Measurements from ENCODE around the gene TTC28. TPM values are rescaled to one million over a fixed set of nuclear protein-coding genes. Genes with fewer than 3 reads are reported as not detected.

The TTC28 gene
- total RNA-seq, 2 donors from 2014 or later = 4.2 to 5.4 TPM

DNA sequence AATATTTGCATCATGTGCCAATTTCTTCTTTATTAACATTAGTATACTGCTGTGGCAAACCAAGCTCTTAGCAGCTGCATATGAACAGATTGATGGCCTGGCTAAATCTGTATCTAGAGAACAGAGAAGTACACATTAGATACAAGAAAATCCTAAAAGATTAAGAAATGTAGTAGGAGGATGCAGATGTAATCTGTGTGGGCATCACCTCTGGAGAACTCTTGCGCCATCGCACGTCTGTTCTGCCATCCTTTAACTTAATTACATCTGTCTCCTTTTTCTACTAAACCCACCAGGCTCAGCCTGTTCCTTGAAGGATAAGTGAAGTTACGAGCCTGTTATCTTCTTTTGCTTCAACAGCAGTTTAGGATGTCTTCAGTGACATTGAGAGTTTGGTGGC lies 564.2 kb downstream of the TTC28 start:
- H3K36me3 Mint-ChIP-seq (ENCODE audit: insufficient read depth in 2 of 2) = no peaks in the 10 kb centered on the region
- no peaks in the 10 kb centered on the region for H3K4me1 Mint-ChIP-seq (ENCODE audit: low read depth)
- no peak overlapping the region for H3K4me3 Mint-ChIP-seq
- ATAC-seq (replicated peaks in 1 of 2) (no peak), DNase-seq (no peak)
- H3K27me3 Mint-ChIP-seq (ENCODE audit: low read depth) = no peaks in the 10 kb centered on the region
- no peak overlapping the region for H3K27ac Mint-ChIP-seq
- H3K9me3 Mint-ChIP-seq = no peaks in the 10 kb centered on the region

DNA sequence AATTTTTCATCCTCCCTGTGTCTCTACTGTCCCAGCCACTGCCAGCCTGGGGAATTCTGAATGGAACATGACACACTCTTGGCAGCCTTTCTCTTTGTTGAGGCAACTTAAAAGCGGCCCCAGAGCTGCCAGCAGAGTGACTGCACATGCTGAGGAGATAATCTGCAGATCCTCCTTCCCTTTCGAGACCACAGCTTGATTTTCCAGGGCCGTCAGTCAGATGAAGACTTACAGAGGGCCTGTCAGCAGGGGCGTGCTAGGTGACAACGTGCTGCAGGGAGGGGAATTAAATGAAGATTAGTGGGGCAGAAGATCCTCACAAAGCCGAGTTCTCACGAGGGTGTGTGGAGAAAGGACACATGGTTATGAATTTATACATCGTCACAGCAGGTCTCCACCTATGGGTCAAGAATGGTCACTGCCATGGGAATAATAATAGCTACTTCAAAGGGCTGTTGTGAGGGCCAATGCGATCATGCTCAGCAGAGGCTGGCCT lies 567.0 kb downstream of the TTC28 start:
- ATAC-seq (replicated peaks in 1 of 2) (no peak), DNase-seq (no peak)
- H3K27me3 Mint-ChIP-seq (ENCODE audit: low read depth) = no peaks in the 10 kb centered on the region
- H3K27ac Mint-ChIP-seq = no peak overlapping the region
- no peaks in the 10 kb centered on the region for H3K4me1 Mint-ChIP-seq (ENCODE audit: low read depth)
- H3K4me3 Mint-ChIP-seq = no peak overlapping the region
- no peaks in the 10 kb centered on the region for H3K36me3 Mint-ChIP-seq (ENCODE audit: insufficient read depth in 2 of 2)
- H3K9me3 Mint-ChIP-seq = no peaks in the 10 kb centered on the region

DNA sequence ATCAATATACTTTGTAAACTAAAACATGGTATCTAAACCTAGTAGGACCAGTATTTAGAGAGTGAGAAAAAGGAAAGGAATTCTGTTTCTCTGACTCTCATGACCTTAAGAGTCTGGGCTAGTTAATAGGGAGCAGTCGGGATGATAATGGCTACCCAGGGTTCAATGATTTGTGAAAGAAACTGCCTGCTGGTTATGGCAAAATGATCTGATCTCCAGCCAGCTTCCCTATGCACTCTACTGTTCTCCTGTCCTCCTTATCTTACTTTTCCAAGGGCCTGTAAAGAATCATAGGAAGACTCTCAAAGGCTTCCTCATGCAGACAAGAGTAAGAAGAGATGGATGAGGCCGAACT lies 567.5 kb downstream of the TTC28 start:
- no peaks in the 10 kb centered on the region for H3K27me3 Mint-ChIP-seq (ENCODE audit: low read depth)
- DNase-seq (no peak), ATAC-seq (replicated peaks in 1 of 2) (no peak)
- H3K4me3 Mint-ChIP-seq = no peak overlapping the region
- no peaks in the 10 kb centered on the region for H3K36me3 Mint-ChIP-seq (ENCODE audit: insufficient read depth in 2 of 2)
- no peaks in the 10 kb centered on the region for H3K4me1 Mint-ChIP-seq (ENCODE audit: low read depth)
- H3K27ac Mint-ChIP-seq = no peak overlapping the region
- H3K9me3 Mint-ChIP-seq = no peaks in the 10 kb centered on the region

DNA sequence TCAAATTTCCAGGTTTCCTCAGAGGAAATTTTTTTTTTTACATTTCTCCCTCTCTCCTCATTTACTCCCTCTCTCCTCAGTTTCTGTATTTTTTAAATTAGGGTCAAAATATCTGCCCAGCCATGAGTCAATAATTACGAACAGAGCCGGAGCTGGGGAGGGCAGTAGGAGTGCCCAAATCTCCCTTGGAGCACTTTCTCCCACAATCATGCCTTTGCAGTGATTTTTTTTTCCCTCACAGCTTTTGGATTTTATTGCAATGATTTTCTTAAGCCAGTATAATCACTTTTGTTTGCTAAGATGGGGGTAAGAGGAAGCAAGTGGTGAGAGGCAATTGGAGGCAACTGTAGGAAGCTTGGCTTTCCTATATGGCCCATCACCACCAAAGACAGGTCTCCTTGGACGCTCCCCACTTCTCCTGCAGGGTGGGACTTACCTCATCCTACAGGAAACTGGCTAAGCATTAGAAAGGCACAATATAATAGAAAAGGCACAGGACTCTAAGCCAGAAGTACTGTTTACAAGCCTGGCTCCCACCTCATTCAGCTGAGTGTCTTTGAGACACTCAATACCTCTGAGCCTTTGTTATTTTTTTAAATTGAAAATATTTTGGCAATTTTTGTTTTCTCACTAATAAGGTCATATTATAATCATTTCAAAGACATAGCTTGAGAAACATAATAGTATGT lies 568.0 kb downstream of the TTC28 start:
- H3K9me3 Mint-ChIP-seq = no peaks in the 10 kb centered on the region
- no peak overlapping the region for H3K27ac Mint-ChIP-seq
- H3K4me1 Mint-ChIP-seq (ENCODE audit: low read depth) = no peaks in the 10 kb centered on the region
- H3K4me3 Mint-ChIP-seq = no peak overlapping the region
- H3K36me3 Mint-ChIP-seq (ENCODE audit: insufficient read depth in 2 of 2) = no peaks in the 10 kb centered on the region
- no peak for ATAC-seq (replicated peaks in 1 of 2)
- no peak for DNase-seq
- H3K27me3 Mint-ChIP-seq (ENCODE audit: low read depth) = no peaks in the 10 kb centered on the region

DNA sequence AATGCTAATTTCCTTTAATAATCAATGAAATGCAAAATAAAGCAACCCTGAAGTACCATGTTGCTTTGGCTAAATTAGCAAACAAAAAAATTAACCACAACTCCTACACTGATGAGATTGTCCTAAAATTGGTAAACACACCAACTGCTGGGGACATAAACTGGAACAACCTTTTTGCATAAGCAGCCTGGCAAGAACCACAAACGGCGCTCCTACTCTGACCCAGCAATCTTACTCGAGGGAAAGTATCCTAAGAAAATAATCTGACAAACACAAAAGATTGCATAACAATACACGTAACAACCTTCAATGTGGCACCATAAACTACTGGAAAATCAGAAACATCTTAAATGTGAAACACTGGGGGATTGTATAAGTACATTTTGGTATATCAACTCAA lies 570.8 kb downstream of the TTC28 start:
- Mint-ChIP-seq H3K36me3 (ENCODE audit: insufficient read depth in 2 of 2) (no peaks in the 10 kb centered on the region), H3K4me1 (ENCODE audit: low read depth) (no peaks in the 10 kb centered on the region), H3K9me3 (no peaks in the 10 kb centered on the region), H3K4me3 (no peak overlapping the region), H3K27ac (no peak overlapping the region), H3K27me3 (ENCODE audit: low read depth) (no peaks in the 10 kb centered on the region)
- ATAC-seq (replicated peaks in 1 of 2) = no peak
- no peak for DNase-seq

DNA sequence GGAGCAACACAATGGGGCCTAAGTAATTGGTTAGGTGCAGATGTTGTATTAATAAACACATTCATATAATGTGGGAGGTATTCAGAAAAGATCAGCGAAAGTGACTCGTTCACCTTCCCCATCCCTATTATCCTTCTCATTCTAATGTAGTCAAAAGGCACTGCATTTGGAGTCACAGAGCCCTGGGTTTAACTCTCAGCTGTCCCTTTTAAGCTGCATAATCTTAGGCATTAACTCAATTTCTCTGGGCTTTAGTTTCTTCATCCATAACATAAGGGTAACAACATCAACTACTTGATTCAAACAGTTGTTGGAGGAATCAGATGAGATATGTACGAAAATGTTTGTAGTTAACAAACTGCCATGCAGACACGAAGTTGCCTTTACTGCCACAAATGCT lies 573.0 kb downstream of the TTC28 start:
- ATAC-seq (replicated peaks in 1 of 2) = no peak
- Mint-ChIP-seq H3K27me3 (ENCODE audit: low read depth) (no peaks in the 10 kb centered on the region), H3K9me3 (no peaks in the 10 kb centered on the region), H3K36me3 (ENCODE audit: insufficient read depth in 2 of 2) (no peaks in the 10 kb centered on the region), H3K4me1 (ENCODE audit: low read depth) (no peaks in the 10 kb centered on the region), H3K27ac (no peak overlapping the region), H3K4me3 (no peak overlapping the region)
- no peak for DNase-seq

DNA sequence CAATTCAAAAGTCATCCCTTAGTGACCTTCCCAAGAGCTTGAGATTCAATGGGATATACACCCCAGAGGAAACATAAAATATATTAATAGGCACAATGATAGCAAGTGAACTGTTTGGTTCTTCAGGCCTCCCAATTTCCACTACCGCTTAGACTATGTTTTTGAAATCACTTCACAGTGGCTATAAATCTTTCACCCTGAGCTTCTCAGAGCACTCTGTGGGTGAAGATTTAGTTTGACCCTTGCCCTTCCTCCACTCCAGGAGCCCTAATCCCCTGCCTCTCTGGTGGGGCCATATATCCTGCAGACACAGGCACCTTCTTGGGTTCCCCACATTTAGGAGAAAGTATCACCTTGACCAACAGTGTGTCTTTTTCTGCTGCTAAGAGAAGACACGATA lies 573.7 kb downstream of the TTC28 start:
- ATAC-seq (replicated peaks in 1 of 2) = no peak
- no peak overlapping the region for H3K27ac Mint-ChIP-seq
- no peak for DNase-seq
- H3K36me3 Mint-ChIP-seq (ENCODE audit: insufficient read depth in 2 of 2) = no peaks in the 10 kb centered on the region
- H3K9me3 Mint-ChIP-seq = no peaks in the 10 kb centered on the region
- no peaks in the 10 kb centered on the region for H3K27me3 Mint-ChIP-seq (ENCODE audit: low read depth)
- no peaks in the 10 kb centered on the region for H3K4me1 Mint-ChIP-seq (ENCODE audit: low read depth)
- H3K4me3 Mint-ChIP-seq = no peak overlapping the region

DNA sequence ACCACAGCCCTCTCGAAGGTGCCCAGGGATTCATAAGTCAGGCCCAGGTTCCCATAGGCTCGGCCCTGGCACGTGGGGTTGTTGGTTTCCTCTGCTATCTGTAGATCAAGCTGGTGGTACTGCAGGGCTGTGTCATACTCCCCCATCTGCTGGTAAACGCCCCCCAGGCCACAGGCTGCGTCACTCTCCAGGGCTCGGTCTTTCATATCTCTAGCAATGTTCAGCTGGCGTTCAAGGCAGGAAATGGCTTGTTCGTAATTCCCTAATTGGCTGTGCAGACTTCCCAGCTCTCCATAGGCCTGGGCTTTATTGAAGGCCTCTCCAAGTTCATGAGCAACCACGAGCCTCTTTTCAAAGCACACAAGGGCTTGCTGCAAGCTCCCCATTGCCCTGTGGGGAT lies 574.2 kb downstream of the TTC28 start:
- Mint-ChIP-seq H3K27me3 (ENCODE audit: low read depth) (no peaks in the 10 kb centered on the region), H3K4me1 (ENCODE audit: low read depth) (no peaks in the 10 kb centered on the region), H3K36me3 (ENCODE audit: insufficient read depth in 2 of 2) (no peaks in the 10 kb centered on the region), H3K4me3 (no peak overlapping the region), H3K9me3 (no peaks in the 10 kb centered on the region), H3K27ac (no peak overlapping the region)
- ATAC-seq (replicated peaks in 1 of 2) (no peak), DNase-seq (no peak)

DNA sequence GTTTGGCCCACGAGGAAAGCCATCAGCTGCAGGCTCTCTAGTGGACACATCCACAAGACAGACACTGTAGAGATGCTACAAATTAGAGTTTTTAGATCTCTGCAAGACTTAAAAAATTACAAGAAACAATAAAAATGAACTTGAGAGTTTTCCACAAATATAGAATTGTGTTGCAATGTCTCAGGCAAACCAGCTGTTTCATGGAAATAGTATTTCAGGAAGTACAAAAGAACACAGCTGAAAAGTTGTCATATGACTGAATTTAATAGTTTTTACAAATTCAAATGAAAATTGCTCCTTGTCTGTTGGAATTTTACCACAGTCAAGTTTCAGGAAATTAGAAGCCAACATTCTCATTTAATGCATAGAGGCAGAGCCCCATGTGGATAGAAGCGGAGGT lies 576.0 kb downstream of the TTC28 start:
- no peak for ATAC-seq (replicated peaks in 1 of 2)
- Mint-ChIP-seq H3K4me3 (no peak overlapping the region), H3K36me3 (ENCODE audit: insufficient read depth in 2 of 2) (no peaks in the 10 kb centered on the region), H3K27me3 (ENCODE audit: low read depth) (no peaks in the 10 kb centered on the region), H3K27ac (no peak overlapping the region), H3K4me1 (ENCODE audit: low read depth) (no peaks in the 10 kb centered on the region), H3K9me3 (no peaks in the 10 kb centered on the region)
- no peak for DNase-seq

DNA sequence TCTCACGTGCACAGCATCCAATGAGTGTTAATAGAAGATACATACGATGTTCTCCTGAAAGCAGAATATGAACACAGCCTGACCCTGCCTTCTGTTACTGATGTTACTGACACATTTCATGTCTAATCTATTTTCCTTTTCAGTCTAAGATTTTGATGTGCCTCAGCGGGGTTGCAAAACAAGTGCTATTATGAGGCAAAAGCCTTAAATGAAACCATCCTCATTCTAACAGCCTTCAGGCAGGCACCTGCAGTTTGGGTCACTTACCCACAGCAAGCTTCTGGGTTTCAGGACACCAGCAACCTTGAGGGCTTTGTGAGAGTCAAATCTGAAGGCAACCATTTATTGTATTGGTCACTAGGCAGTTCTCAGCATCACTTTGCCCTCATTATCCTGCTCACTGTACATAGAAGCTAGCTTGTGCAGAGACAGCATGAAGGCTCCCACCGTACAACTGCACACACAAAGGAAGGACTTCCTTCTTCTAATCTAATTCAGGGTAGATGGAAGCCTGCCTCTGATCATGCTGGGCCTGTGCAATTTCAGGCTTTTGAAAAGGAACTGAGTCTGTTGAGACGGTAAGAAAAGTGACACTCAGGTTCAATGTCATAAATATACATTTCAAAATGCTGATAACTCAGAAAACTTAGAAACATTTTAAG lies 577.4 kb downstream of the TTC28 start:
- Mint-ChIP-seq H3K36me3 (ENCODE audit: insufficient read depth in 2 of 2) (no peaks in the 10 kb centered on the region), H3K9me3 (no peaks in the 10 kb centered on the region), H3K27me3 (ENCODE audit: low read depth) (no peaks in the 10 kb centered on the region), H3K4me1 (ENCODE audit: low read depth) (no peaks in the 10 kb centered on the region), H3K27ac (no peak overlapping the region), H3K4me3 (no peak overlapping the region)
- ATAC-seq (replicated peaks in 1 of 2) (no peak), DNase-seq (no peak)

DNA sequence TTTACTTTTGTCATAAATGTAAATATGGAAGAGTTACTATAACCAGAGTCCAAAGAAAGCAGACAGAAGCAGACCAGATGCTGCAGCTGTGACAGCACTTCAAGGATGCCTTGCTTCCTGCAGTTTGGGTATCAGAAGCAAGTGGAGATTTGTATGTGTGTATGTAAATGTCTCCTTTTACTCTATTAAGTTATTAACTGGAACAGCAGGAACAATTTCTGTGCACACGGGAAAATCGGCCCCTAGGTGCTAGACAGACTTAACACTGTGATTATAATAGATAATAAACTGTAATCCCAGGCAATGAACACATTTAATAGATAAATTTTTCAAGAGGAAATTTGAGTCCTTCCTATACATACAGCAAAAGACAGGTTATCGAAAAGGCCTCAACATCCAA lies 582.0 kb downstream of the TTC28 start:
- Mint-ChIP-seq H3K9me3 (no peaks in the 10 kb centered on the region), H3K4me1 (ENCODE audit: low read depth) (no peaks in the 10 kb centered on the region), H3K27ac (no peak overlapping the region), H3K4me3 (no peak overlapping the region), H3K27me3 (ENCODE audit: low read depth) (no peaks in the 10 kb centered on the region), H3K36me3 (ENCODE audit: insufficient read depth in 2 of 2) (no peaks in the 10 kb centered on the region)
- ATAC-seq (replicated peaks in 1 of 2) (no peak), DNase-seq (no peak)

DNA sequence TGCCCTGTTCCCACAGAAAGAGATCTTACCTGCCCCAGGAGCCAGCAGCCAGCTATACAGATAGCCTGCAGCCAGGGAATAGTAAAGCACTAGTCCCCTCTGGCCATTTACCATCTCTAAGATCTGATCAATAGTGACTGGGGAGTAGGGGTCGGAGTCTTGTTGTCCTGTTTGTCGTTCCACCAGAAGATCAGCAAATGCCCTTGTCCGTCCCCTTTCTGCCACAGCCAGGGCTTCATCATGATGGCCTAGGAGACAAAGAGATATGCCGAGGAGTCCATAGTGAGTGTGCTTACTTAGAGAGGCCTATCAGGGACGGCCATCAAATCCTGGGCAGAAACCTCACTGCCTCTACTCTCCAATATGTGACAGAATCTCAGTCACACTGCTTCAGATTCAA lies 583.5 kb downstream of the TTC28 start:
- no peaks in the 10 kb centered on the region for H3K9me3 Mint-ChIP-seq
- no peak for DNase-seq
- H3K27me3 Mint-ChIP-seq (ENCODE audit: low read depth) = no peaks in the 10 kb centered on the region
- H3K4me1 Mint-ChIP-seq (ENCODE audit: low read depth) = no peaks in the 10 kb centered on the region
- H3K4me3 Mint-ChIP-seq = no peak overlapping the region
- ATAC-seq (replicated peaks in 1 of 2) = no peak
- H3K27ac Mint-ChIP-seq = no peak overlapping the region
- H3K36me3 Mint-ChIP-seq (ENCODE audit: insufficient read depth in 2 of 2) = no peaks in the 10 kb centered on the region

DNA sequence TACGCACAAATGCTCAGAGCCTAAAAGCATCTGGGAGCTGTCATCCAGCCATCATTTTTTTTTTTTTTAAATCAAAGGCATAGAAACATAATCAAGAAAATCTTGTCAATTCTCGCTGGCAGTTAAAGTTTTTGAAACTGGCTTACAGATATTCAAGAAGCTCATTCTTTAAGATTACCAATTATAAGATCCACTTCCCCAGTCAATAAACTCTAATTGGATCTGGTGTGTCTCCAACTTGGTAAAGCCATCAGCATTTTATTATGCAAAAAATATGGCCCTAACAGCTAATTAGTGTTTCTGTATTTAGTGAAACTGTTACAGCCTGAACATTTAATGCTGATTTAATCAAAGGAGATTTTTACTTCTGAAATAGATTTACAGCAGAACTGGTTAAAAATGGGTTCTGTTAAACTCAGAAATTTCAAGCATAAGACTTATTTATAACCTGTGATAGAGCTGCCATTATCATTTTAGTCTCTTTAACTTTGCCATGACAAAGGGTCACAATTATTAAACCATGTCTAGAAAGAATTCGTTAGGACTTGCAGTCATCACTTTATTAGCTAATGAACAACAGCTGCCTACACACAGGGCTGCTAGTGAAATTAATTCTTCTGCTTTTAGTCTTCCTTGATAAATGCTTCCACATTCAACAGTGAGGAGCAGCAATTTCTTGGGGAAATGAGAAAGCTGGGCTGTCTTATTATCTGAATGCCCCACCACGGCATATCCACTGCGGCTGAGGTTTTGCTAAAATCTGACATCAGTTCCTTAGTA lies 584.1 kb downstream of the TTC28 start:
- ATAC-seq (replicated peaks in 1 of 2) = no peak
- H3K9me3 Mint-ChIP-seq = no peaks in the 10 kb centered on the region
- H3K4me3 Mint-ChIP-seq = no peak overlapping the region
- no peak for DNase-seq
- no peaks in the 10 kb centered on the region for H3K36me3 Mint-ChIP-seq (ENCODE audit: insufficient read depth in 2 of 2)
- H3K27ac Mint-ChIP-seq = no peak overlapping the region
- no peaks in the 10 kb centered on the region for H3K27me3 Mint-ChIP-seq (ENCODE audit: low read depth)
- H3K4me1 Mint-ChIP-seq (ENCODE audit: low read depth) = no peaks in the 10 kb centered on the region

Data from activated T-cell treated with anti-CD3 and anti-CD28 coated beads, Interleukin-2, amount 50 U/mL, for 72 hours (primary cell).